CD4-positive, alpha-beta memory T cell (primary cell): Measurements from ENCODE around the gene FBXL14. TPM values are rescaled to one million over a fixed set of nuclear protein-coding genes. Genes with fewer than 3 reads are reported as not detected.

ENCODE experiments used
- CTCF ChIA-PET: fragments of 350-600 bp; sonication (Branson Sonifier 250); formaldehyde crosslinking; loops from one replicate; lab custom pipeline; 2021; ENCODE audit warnings: inconsistent platforms; ENCODE audit not compliant: partially characterized antibody; lab: Charles Lee
- POLR2A ChIA-PET: fragments of 350-600 bp; sonication (Branson Sonifier 250); formaldehyde crosslinking; loops from one replicate; lab custom pipeline; 2021; ENCODE audit not compliant: partially characterized antibody; lab: Charles Lee
- DNase-seq, 5 donors: peaks; one replicate each; pipeline versions ENCODE4 v3.0.0 to v3.0.0-alpha.2; 2020 to 2022; ENCODE audit warnings: mixed read lengths in 1 of 5
- H3K27ac ChIP-seq: one replicate; pipeline ENCODE4 v1.7.0; 2013; ENCODE audit warnings: low read depth, low read length
- H3K27me3 ChIP-seq: 2 replicates; pipeline ENCODE4 v1.7.0; 2013; ENCODE audit warnings: mild to moderate bottlenecking, low read length, moderate library complexity; ENCODE audit not compliant: insufficient read depth
- H3K36me3 ChIP-seq: 2 replicates; pipeline ENCODE4 v1.7.0; 2013; ENCODE audit warnings: mild to moderate bottlenecking, low read length, moderate library complexity; ENCODE audit not compliant: insufficient read depth
- H3K4me1 ChIP-seq: 2 replicates; pipeline ENCODE4 v1.7.0; 2013; ENCODE audit warnings: mild to moderate bottlenecking, low read length, moderate library complexity; ENCODE audit not compliant: insufficient read depth
- H3K4me3 ChIP-seq, 2 donors: one replicate each; pipeline ENCODE4 v1.7.0; 2013; ENCODE audit warnings: low read length in 2 of 2, mild to moderate bottlenecking in 1 of 2
- H3K9me3 ChIP-seq, 2 donors: one replicate each; pipeline ENCODE4 v1.7.0; 2013; ENCODE audit warnings: low read length in 2 of 2, control low read depth in 1 of 2; ENCODE audit not compliant: control insufficient read depth in 1 of 2
- H3K27ac Mint-ChIP-seq, 7 donors: one replicate each; pipeline ENCODE4 v1.8.0; 2020 to 2021; ENCODE audit warnings: mixed read lengths in 7 of 7, mild to moderate bottlenecking in 6 of 7, inconsistent platforms in 3 of 7, moderate library complexity in 3 of 7
- H3K27me3 Mint-ChIP-seq, 2 donors: one replicate each; pipeline ENCODE4 v1.8.0; 2020 to 2021; ENCODE audit warnings: mixed read lengths in 2 of 2
- H3K36me3 Mint-ChIP-seq, 2 donors: one replicate each; pipeline ENCODE4 v1.8.0; 2020 to 2021; ENCODE audit warnings: mixed read lengths in 2 of 2, inconsistent platforms in 1 of 2, mild to moderate bottlenecking in 1 of 2
- H3K4me1 Mint-ChIP-seq, 4 donors: one replicate each; pipeline ENCODE4 v1.8.0; 2020 to 2021; ENCODE audit warnings: mixed read lengths in 4 of 4, mild to moderate bottlenecking in 1 of 4
- H3K4me3 Mint-ChIP-seq, 8 donors: one replicate each; pipeline ENCODE4 v1.8.0; 2020 to 2021; ENCODE audit warnings: mixed read lengths in 8 of 8, mild to moderate bottlenecking in 7 of 8, moderate library complexity in 6 of 8, inconsistent platforms in 3 of 8
- H3K9me3 Mint-ChIP-seq, 8 donors: one replicate each; pipeline ENCODE4 v1.8.0; 2020 to 2021; ENCODE audit warnings: mixed read lengths in 8 of 8, mild to moderate bottlenecking in 5 of 8, inconsistent platforms in 3 of 8, moderate library complexity in 1 of 8
- intact Hi-C: fragments of 100-400 bp; cut with micrococcal nuclease; formaldehyde crosslinking; loops from one replicate; pipeline ENCODE4 v1.15.1; 2023
- polyA plus RNA-seq, 2 donors: library from polyadenylated mRNA; unstranded; fragments of 300-500 nt; fragmentation: Illumina TruSeq; gene quantifications; one replicate each; pipeline ENCODE4 v1.2.3, GENCODE V29; 2021
- total RNA-seq, 2 experiments: library from RNA; stranded (reverse); gene quantifications; one replicate each; pipeline ENCODE4 v1.2.3, GENCODE V29; 2021

The FBXL14 gene
- total and polyA plus RNA-seq, 4 experiments from 2014 or later = 14.6 to 43.4 (median 35.4) TPM

DNA sequence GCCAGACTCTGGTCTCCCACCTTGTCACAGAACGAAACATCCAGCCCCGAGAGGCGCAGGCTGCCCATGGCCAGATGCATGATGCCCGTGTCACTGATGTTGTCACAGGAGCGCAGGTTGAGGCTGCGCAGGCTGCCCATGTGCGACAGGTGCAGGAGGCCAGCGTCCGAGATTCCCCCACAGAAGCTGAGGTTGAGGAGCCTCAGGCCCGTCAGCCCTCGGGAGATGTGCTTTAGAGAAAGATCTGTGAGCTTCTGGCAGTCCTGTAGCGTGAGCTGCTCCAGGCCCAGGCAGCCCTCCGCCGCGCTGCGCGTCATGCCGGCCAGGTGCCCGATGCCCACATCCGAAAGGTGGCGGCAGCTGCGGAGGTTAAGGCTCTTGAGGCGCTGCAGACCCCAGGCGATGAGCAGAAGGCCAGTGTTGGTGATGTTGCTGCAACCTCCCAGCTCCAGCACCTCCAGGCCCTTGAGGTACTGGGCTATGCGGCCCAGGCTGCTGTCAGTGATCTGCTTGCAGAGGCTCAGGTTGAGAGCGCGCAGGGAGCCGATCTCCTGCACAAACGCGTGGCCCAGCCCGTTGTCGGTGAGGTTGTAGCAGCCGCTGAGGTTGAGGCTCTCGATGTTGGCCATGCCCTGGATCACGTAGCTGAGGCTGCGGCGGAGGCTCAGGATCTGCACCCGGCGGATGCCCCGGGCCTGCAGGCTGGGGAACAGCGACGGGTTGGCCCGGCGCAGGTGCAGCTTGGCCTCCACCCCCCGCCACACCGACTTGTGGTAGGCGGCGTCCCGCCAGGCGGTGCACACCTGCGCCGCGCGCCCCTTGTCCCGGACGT lies 991 bp downstream of the FBXL14 start:
- no peaks in the 10 kb centered on the region for H3K9me3 ChIP-seq
- Mint-ChIP-seq H3K4me3 (peak overlapping the region; percentile 92 to 96 (median 94)), H3K9me3 (no peaks in the 10 kb centered on the region), H3K27ac (peak overlapping the region; percentile 90 to 97 (median 95)), H3K27me3 (no peaks in the 10 kb centered on the region), H3K36me3 (peaks cover 9 to 33% of the 10 kb centered on the region in 2 donors), H3K4me1 (peaks cover 39 to 70% (median 50%) of the 10 kb centered on the region in 4 donors)
- no peaks in the 10 kb centered on the region for H3K36me3 ChIP-seq
- ChIA-PET CTCF (interaction anchor here (0.5 to 3.5 kb wide), 8 partner anchors 9 to 843 kb away, joined by 3 to 41 read pairs (median 14); no protein-coding TSS in a partner anchor), POLR2A (interaction anchor here (0.7 to 8.3 kb wide), 17 partner anchors 9 to 1210 kb away, joined by 3 to 142 read pairs (median 7); partner anchors contain the start of genes ERC1, RAD52 and WNK1)
- H3K4me3 ChIP-seq = peak overlapping the region; percentile 77 to 95
- peak; percentile 57 to 78 (median 68) for DNase-seq
- peaks cover 52% of the 10 kb centered on the region for H3K4me1 ChIP-seq
- H3K27ac ChIP-seq = peak overlapping the region; percentile 66
- no peaks in the 10 kb centered on the region for H3K27me3 ChIP-seq
- intact Hi-C loops = loop anchor here (1.0 to 10.0 kb wide), 10 partner anchors 8 to 1139 kb away; partner anchors contain the start of genes B4GALNT3, ERC1, RAD52 and WNK1

- intact Hi-C loops = loop anchor here (1.0 to 10.0 kb wide), 8 partner anchors 9 to 1138 kb away; partner anchors contain the start of genes B4GALNT3, ERC1 and RAD52
- CTCF ChIA-PET = interaction anchor here (0.5 to 3.5 kb wide), 10 partner anchors 9 to 842 kb away, joined by 3 to 41 read pairs (median 3); no protein-coding TSS in a partner anchor
Observed at GRCh38 chr12:1592444-1593173, 1.8 kb downstream of the FBXL14 start.

DNA sequence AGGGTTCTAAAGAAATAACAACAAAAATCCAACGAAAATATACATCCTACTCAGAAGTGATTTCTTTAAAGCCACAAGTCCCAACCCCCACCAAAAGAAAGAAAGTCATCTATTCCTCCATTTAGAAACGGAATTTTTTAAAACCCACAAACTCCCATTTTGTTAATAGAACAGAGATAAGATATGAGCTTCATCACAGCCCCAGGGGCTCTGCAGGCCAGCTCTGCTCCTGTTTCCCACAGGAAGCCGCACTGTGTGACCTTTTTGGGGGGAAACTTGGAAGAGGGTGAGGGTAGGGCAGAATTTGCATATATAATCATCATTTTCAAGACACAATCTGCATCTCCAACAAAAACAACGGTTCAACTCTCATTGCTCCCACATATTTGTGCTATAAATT lies 2.8 kb downstream of the FBXL14 start:
- Histone ChIP-seq H3K4me1 (peaks cover 64% of the 10 kb centered on the region), H3K27me3 (no peaks in the 10 kb centered on the region), H3K27ac (peak overlapping the region; percentile 17), H3K9me3 (no peaks in the 10 kb centered on the region), H3K36me3 (no peaks in the 10 kb centered on the region), H3K4me3 (peak overlapping the region; percentile 46 to 68)
- Mint-ChIP-seq H3K4me3 (peak overlapping the region; percentile 92 to 96 (median 94)), H3K36me3 (peaks cover 9 to 39% of the 10 kb centered on the region in 2 donors), H3K4me1 (peaks cover 47 to 79% (median 60%) of the 10 kb centered on the region in 4 donors), H3K9me3 (no peaks in the 10 kb centered on the region), H3K27ac (peak overlapping the region; percentile 90 to 97 (median 92)), H3K27me3 (no peaks in the 10 kb centered on the region)
- ChIA-PET POLR2A (interaction anchor here (1.0 to 8.3 kb wide), 4 partner anchors 11 to 1028 kb away, joined by 3 to 142 read pairs (median 9); no protein-coding TSS in a partner anchor), CTCF (interaction anchor here (0.7 to 3.5 kb wide), 5 partner anchors 9 to 474 kb away, joined by 3 to 41 read pairs (median 23); no protein-coding TSS in a partner anchor)
- DNase-seq = no peak
- intact Hi-C loops = loop anchor here (1.0 to 10.0 kb wide), 8 partner anchors 14 to 1137 kb away; partner anchors contain the start of genes B4GALNT3, ERC1 and RAD52

More at GRCh38 chr12:1592444-1593173, 1.8 kb downstream of the FBXL14 start:
- peak overlapping the region; percentile 66 for H3K27ac ChIP-seq
- H3K4me1 ChIP-seq = peaks cover 60% of the 10 kb centered on the region
- peaks cover 47 to 74% (median 56%) of the 10 kb centered on the region in 4 donors for H3K4me1 Mint-ChIP-seq
- H3K36me3 ChIP-seq = no peaks in the 10 kb centered on the region
- H3K9me3 Mint-ChIP-seq = no peaks in the 10 kb centered on the region
- no peaks in the 10 kb centered on the region for H3K27me3 ChIP-seq
- peaks cover 9 to 34% of the 10 kb centered on the region in 2 donors for H3K36me3 Mint-ChIP-seq
- H3K27ac Mint-ChIP-seq = peak overlapping the region; percentile 90 to 97 (median 95)
- peak overlapping the region; percentile 92 to 96 (median 94) for H3K4me3 Mint-ChIP-seq
- H3K9me3 ChIP-seq = no peaks in the 10 kb centered on the region
- peak overlapping the region; percentile 77 to 95 for H3K4me3 ChIP-seq
- POLR2A ChIA-PET = interaction anchor here (1.0 to 8.3 kb wide), 14 partner anchors 9 to 1029 kb away, joined by 3 to 142 read pairs (median 8); partner anchors contain the start of genes ERC1, RAD52 and WNK1
- DNase-seq = peak; percentile 64 to 83 (median 71)
- no peaks in the 10 kb centered on the region for H3K27me3 Mint-ChIP-seq

DNA sequence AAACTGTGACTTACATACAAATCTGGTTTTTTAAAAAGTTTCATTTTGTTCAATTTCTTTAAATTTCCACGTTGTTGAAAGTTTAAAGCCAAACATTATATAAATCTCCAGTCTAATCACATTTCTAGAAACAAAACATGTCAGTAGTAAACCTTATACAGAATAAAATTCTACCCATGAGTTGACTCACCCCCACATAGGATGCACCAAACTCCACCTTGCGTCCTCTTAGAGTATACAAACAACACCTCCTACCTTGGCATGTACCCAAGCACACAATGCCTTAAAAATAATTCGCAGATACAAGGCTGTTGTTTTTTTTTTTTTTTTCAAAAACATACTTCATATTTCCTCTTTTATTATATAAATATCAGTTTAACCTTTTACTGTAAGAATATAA lies 3.3 kb downstream of the FBXL14 start:
- H3K36me3 ChIP-seq = no peaks in the 10 kb centered on the region
- H3K27me3 Mint-ChIP-seq = no peaks in the 10 kb centered on the region
- peak; percentile 46 to 78 (median 56) for DNase-seq
- peaks cover 46 to 76% (median 59%) of the 10 kb centered on the region in 4 donors for H3K4me1 Mint-ChIP-seq
- POLR2A ChIA-PET = interaction anchor here (1.0 to 8.3 kb wide), 2 partner anchors 11 to 468 kb away, joined by 3 to 142 read pairs; no protein-coding TSS in a partner anchor
- H3K27ac ChIP-seq = no peak overlapping the region
- H3K4me3 Mint-ChIP-seq = peak overlapping the region; percentile 77 to 96 (median 88)
- no peaks in the 10 kb centered on the region for H3K9me3 ChIP-seq
- peaks cover 9 to 40% of the 10 kb centered on the region in 2 donors for H3K36me3 Mint-ChIP-seq
- peak overlapping the region; percentile 8 to 32 for H3K4me3 ChIP-seq
- CTCF ChIA-PET = interaction anchor here (0.7 to 6.4 kb wide), 6 partner anchors 8 to 473 kb away, joined by 3 to 53 read pairs (median 30); no protein-coding TSS in a partner anchor
- intact Hi-C loops = loop anchor here (1.0 to 10.0 kb wide), 8 partner anchors 14 to 1136 kb away; partner anchors contain the start of genes B4GALNT3, ERC1 and RAD52
- H3K27me3 ChIP-seq = no peaks in the 10 kb centered on the region
- peak overlapping the region; percentile 16 to 97 (median 88) for H3K27ac Mint-ChIP-seq
- peaks cover 63% of the 10 kb centered on the region for H3K4me1 ChIP-seq
- H3K9me3 Mint-ChIP-seq = no peaks in the 10 kb centered on the region

DNA sequence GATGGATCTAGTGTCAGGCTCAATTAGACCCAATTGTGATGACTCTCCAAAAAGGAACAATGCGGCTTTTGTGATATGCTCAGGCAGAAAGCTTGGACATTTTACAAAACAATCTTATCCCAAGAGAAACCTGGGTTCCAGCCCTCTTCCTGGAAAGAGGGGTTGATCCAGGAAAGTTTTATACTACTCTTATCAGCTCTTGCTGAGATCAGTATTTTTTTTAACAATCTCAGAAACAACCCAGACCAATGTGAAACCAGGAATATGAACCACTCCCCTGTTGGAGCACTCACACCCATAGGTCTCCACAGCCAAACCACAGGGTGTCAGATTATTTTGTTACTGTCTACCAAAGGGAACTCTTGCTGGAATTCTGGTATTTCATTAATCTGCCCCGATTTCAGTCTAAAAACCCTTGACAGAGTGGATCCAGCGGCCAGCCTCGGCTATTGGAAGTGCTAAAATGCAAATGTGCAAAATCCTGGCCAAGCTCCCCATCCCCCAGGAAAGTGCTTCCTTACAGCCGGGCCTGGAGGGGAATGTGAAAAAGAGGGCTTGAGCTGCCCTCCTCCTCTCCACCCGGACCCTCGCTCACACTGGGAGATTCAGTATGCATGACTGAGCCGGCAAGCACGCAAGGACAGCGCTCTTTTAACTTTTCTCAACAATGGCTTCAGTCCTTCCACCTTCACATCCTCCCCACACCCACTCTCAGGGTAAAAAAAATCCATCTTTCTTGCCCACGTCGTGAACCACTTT lies 4.0 kb downstream of the FBXL14 start:
- Mint-ChIP-seq H3K4me3 (peak overlapping the region; percentile 77 to 94 (median 87)), H3K9me3 (no peaks in the 10 kb centered on the region), H3K4me1 (peaks cover 42 to 71% (median 54%) of the 10 kb centered on the region in 4 donors), H3K36me3 (peaks cover 9 to 43% of the 10 kb centered on the region in 2 donors), H3K27ac (peak overlapping the region; percentile 16 to 97 (median 88)), H3K27me3 (no peaks in the 10 kb centered on the region)
- POLR2A ChIA-PET = interaction anchor here (1.3 to 8.3 kb wide), 3 partner anchors 12 to 473 kb away, joined by 3 to 142 read pairs (median 14); no protein-coding TSS in a partner anchor
- CTCF ChIA-PET = interaction anchor here (1.4 to 6.4 kb wide), 4 partner anchors 12 to 472 kb away, joined by 3 to 53 read pairs (median 30); no protein-coding TSS in a partner anchor
- Histone ChIP-seq H3K27ac (no peak overlapping the region), H3K4me3 (peak overlapping the region; percentile 8 to 32), H3K36me3 (no peaks in the 10 kb centered on the region), H3K9me3 (no peaks in the 10 kb centered on the region), H3K4me1 (peaks cover 57% of the 10 kb centered on the region), H3K27me3 (no peaks in the 10 kb centered on the region)
- DNase-seq = no peak
- intact Hi-C loops = loop anchor here (5.0 to 10.0 kb wide), 7 partner anchors 58 to 1136 kb away; partner anchors contain the start of genes B4GALNT3, ERC1 and RAD52
